HK-2 (cell line): Measurements from ENCODE around the gene ITPR1.

Experiments used
- DNase-seq: peaks from one replicate; pipeline ENCODE4 v3.0.0-alpha.2; 2018; ENCODE audit not compliant: unreplicated experiment

ITPR1 gene

DNA sequence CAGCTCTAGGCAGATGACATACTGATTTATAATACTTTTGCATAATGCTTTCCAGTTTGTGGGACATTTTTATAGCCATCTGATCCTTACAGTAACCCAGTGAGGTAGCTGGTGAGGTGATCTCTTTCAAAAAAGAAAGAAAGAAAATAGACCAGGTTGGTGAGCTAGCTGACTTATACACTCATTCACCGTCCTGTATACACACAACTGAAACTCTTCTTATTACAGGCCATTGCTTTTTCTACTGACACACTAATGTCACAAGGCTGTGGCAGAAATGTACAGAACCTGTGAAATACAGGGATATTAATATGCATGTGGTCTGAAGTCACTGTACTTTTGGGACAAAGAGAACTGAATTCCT is 335.9 kb downstream of the ITPR1 start:
- no peak for DNase-seq

DNA sequence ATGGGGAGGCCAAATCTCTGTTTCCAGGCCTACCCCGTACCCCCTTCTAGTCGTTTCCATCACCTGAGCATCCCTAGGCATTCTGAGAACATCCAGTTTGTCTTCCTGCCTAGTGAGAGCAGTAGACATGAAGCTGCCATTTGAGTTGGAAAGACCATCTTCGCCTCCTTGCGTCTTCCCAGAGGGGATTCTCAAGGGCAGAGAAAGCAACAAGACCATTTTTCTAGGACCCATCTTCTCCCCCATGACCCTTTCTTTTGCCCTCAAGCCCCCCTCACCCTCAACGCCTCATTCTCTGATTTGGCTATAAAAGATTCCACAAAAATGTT is 337.4 kb downstream of the ITPR1 start:
- no peak for DNase-seq

DNA sequence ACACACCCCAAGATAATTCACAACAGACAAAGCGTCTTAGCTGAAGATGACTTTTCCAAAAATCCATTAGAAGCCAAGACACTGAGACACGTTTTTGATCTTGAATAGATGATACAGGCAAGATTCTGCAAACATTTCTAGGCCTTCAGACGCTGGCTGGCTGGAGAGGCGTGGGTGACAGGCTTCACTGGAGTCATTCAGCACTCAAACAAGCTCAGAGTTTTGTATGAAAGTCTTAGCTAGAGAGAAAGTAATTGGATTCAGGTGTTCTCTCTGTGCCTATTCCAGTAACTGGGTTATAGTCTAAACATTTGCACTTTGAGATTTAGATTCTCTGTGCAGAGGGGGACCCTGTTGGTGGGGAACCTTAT is 338.4 kb downstream of the ITPR1 start:
- no peak for DNase-seq

DNA sequence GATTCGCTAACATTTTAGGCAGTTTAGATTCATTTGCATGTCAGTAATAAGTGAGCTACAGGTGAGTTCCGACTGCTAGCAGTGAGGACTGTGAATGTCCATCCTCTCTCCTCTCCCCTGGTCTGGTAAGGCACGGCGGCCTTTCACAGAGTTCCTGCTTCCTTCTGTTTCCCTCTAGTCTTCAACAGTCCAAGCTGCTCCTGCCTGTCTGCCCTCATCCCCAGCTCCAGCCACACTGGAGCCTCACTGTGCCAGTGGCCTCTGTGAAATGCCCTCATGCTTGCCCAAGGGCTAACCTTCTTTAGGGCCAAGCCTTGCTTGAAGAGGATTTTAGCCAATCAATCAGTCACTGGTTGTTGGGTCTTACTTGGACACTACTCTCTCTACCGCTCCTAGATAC is 340.3 kb downstream of the ITPR1 start:
- no peak for DNase-seq

DNA sequence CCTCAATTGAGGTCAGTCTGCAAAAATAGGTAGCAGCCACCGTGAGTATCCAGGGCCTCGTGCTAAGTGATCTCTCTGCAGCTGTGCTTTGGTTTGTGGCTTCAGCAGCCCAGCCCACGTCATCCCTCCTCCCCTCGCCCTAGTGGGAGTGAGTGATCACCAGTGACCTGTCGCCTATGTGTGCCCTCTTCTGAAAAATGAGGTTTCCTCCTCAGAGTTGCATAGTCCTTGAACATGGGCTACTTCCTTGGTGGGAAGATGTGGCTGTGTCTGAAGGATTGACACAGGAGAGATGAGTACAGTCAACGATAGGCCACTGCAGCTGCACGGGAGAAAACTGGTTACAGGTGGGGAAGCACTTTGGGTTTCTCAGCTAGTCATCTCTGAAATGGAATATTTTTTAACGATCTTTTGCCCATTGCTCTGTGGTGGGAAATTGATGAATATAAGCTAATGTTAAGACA is 341.3 kb downstream of the ITPR1 start:
- DNase-seq = no peak

DNA sequence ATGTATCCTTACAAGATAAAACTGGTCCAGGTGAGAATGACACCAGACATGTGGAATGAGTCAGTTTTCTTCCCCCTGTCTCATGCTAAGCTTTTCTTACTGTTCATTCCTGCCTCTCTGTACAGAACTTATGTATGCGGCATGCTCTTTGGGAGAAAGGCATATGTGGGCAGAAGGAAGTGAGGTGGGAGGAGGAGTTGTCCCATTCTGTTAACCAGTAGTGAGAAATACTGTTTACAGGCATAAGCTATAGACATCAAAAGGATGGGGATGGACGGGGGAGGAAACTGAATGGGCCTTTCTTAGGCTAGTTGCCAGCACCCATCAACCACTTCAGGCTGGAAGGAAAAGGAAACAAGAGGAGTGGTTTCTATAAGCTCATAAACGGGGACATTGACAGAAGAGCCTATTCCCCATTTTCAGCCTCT is 342.5 kb downstream of the ITPR1 start:
- DNase-seq = no peak

DNA sequence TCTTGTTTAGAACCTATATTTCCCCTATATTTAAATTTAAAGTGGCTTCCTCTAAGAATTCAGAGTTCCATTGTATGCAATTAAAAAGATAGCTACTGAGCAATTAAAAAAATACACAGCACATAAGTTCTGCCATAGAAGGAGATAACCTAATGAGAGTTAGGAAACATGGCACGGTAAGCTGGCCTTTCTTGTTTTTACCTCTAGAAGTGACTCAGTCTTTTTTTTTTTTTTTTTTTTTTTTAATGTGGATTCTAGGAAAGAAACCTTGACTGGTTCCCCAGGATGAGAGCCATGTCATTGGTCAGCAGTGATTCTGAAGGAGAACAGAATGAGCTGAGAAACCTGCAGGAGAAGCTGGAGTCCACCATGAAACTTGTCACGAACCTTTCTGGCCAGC is 343.4 kb downstream of the ITPR1 start:
- no peak for DNase-seq

DNA sequence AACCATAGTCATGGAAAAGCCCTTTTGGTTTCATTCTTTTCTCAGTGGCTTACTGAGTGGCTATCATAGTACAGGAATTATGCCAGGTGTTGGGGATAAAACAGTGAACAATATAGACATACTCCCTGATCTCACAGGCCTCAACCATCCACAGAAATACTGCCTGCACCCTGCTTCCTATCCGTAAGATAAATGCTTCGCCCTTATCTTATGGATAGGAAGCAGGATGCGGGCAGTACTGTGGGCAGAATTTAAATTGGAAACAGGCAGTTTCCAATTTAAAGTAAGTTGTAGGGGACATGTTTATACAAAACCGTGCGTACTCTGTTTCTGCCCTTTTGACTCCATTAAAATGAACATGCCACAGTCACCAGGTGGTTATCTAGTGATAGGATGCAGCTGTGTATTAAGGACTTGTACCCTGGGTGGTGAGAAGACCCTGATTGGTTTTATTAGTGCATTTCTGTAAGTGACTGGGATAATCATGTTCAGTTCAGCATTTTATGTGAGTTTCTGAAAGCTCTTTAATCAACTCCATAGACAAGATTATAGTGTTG is 344.3 kb downstream of the ITPR1 start:
- no peak for DNase-seq

DNA sequence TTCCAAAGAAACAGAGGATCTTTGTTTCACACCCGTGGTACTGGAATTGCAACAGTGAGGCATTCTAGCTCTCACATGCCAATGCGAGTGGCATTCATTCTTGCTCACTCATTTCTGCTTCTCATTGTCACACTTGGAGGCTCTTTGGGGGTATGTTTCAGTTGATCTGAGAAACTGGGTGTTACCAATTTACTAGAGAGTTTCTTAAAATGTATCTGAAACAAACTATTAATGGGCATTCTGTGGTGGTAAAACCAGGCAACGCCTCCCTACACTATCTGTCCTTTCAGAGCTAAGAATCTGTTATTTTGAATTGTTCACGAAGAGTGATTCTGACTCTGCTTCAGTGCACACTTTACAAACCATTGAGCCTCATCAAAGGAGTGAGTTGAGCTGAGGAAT is 345.5 kb downstream of the ITPR1 start:
- no peak for DNase-seq

DNA sequence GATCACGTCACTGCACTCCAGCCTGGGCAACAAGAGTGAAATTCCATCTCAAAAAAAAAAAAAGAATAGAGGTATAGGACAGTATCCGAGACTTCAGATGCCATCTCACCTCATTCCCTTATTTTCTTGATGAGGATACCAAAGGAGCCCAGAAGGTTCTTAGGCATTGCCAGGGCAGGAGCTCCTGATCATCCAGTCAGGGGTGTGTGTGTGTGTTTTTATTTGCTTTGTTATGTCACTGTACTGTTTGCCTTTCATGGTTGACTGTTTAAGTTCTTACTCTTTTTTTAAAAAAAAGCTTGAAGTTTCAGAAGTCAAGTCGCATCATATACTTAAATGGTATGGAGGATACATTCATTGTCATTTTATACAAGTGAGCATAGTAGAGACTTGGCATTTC is 346.1 kb downstream of the ITPR1 start:
- no peak for DNase-seq

DNA sequence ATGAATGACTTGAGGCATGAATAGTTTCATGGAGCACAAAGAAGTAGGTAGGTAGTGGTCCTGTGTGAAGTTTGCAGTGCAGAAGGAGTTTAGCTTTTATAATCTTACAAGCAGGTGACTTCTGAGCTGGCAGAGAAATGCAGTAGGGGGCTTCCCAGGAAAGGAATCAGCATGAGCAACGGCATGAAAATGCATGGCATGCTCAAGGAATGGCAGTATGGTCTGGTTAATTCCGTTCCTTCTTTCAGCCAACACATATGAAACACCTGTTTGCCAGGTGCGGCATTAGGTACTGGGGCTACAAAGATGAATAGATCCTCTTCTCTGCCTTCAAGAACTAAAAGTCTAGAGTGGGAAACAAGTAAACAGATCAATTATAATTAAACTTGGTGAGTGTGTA is 348.1 kb downstream of the ITPR1 start:
- DNase-seq = no peak

DNA sequence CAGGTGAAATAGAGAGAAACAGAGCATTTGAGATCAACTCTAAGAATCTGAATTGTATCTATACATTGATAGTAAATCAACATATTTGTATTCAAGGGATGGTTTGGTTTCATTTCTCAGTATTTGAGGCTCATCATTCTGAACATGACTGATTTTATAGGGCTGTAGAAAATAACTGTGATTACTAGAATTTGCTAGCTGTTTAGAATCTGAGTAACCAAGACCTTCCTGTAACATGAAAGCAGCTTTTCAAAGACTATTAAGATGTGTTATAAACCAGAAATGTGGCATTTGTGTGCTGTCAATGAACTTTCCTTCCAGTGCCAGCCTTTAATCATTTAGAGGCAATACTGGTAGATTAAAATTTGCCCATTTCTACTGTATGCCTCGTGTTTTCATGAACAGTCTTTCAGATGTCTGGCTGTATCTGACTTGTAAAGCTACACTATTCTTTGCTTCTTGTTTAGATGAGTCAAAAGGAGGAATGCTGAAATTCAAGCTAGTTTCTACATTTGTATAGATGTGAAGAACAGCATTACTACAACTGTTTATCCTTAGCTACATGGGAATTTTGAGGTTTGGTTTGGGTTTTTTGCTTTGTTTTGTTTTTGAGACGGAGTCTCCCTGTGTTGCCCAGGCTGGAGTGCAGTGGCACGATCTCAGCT is 348.8 kb downstream of the ITPR1 start:
- no peak for DNase-seq

DNA sequence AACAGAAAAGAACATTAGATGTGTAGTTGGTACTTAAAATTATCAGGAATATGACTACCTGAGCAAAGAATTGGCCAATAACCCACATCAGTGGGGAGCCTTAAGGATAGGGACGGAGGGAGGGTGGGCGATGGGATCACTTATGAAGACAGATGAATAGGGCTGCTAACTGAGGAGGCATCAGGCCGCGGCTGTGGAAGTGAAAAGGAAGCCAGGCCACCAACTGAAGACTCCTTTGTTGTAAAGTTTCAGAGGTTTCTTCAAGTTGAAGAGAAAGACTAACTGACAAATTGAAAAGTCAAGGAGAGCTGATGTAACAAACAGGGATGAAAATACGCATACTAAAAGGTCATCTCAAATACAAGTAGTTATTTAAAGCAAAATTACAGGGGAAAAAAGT is 350.5 kb downstream of the ITPR1 start:
- no peak for DNase-seq

DNA sequence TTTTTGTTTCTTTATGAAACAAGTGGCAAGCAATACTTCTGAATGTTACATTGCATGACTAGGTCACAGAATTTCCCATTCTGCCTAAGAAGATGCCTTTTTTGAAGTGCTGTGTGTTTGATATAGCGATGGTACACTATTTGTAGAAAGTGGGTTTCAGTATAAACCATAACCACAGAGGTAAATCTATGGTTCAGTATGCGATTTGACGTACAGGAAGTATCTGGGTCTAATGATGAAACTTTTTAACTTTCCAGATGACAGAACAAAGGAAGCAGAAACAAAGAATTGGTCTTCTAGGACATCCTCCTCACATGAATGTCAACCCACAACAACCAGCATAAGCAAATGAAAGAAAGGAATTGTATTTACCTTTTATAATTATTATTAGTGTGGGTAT is 352.7 kb downstream of the ITPR1 start:
- DNase-seq = no peak

DNA sequence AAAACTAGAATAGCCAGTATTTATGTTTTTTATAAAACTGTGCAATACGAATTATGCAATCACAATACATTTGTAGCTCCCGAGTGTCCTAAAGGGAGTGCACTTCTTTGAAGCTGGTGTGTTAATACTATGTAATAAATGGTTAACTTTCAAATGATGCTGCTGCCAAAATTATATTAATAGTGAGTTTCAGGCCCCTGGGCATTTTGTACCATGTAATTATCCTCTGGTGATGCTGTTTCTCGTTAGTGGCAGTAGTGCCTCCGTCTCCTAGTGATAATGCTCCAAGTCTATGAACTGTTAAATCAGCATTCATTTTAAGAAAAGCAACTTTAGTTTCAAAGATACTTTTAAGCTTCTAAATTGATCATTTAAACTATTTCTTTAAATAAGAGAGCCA is 353.4 kb downstream of the ITPR1 start:
- no peak for DNase-seq

DNA sequence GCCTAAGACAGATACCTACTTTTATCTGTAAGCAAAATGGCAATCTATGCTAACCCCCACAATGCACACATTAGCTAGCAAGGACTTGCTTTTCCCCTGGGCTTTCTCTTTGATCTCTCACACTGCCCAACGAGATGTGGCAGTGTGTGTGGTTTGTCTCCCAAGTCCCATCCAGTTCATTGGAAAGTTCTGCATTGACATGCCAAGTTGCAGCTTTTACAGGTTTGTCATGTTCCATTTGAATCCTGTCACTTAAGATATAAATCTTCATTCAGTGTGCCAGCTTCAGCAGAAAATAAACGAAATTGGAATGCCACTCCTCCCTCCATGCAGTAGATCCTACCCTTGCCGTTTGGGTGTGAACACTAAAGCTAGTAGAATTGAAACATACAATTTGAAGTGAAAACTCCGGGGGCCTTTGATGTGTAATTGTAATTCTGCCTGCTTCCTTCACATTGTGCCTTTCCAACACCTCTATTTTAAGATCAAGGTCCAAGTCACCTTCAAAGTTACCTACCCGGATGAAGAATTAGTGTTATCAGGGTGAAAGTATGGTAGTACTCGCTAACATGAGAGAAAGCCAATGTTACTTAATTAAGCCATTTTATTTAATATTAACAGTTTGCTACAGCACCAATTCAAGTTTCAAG is 355.2 kb downstream of the ITPR1 start:
- DNase-seq = no peak

DNA sequence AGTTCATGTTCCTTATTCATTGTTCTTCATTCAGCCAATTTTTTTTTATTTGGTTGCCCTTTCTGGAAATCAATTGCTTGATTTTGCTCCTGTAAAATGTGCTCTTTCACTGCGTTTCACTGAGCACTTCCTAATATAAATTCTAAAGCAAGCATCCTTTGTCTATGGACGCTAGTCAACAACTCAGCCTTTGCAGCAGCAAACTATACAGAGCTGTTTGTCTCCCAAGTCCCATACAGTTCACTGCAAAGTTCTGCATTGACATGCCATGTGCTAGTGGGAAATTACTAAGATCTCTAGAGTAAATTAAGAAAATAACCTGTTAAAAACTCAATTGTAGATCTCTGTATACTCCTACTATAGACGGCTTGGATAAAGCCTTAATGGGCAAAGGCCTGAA is 356.0 kb downstream of the ITPR1 start:
- DNase-seq = no peak

DNA sequence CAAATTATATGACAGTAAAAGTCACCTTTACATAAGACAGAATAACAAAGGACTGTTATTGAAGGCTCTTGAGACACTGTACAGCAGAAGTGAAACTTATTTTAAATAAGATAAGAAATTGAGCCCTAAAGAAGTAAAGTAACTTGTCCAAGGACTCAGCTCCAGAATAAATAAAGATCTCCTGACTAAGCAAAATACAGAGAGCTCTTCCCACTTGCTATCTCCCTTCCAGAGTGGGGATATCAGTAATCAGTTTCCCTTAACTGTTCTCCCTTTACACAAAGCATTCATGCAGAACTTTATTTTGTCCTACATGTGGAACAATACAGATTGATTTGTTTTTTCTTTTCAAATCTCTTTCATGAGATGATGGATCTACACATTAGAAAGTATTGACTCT is 356.6 kb downstream of the ITPR1 start:
- no peak for DNase-seq

DNA sequence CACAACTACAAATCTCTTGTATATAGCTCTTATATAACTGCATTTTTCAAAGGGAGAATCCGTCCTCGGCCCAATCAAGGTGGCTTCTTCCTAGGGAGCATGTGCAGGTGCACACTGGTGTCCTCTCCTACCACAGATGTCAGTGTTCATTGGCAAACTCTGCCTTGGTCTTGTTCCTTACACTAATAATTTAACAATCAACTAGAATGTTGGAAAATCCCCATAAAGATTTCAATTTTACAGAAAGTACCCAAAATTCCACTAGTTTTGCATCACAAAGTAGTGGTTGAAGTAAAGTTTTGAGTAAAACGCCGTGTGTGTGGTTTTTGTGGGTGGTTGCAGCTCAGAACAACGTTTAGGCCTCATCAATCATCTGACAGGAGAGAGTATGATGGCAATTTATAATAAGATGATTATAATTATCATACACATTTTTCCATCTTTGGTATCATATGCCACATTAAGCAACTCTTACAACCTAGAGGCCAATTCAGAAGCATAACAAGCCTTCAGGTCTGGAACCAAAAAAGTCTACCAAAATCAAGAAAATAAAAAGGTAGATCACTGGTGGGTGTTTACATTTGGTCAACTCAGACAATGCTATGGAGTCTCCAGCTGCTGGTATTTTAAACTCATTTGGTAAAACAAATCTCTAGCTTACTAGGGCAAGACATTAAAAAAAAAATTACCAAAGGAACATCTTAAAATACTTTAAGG is 357.2 kb downstream of the ITPR1 start:
- DNase-seq = no peak

DNA sequence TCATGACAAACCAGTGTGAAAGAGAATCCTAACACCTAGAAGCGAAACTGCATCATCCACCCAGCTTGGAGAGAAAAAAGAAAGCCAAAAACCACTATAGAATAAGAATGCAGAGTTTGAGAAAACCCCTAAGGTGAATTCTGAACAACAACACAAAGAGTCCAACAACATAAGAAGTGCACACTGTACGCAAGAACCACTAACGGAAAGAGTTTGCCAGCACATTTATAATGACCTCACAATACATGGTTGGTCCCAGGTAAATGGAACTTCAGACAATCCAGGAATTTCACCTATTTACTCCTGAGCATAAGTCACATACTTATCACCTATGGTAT is 357.7 kb downstream of the ITPR1 start:
- no peak for DNase-seq

DNA sequence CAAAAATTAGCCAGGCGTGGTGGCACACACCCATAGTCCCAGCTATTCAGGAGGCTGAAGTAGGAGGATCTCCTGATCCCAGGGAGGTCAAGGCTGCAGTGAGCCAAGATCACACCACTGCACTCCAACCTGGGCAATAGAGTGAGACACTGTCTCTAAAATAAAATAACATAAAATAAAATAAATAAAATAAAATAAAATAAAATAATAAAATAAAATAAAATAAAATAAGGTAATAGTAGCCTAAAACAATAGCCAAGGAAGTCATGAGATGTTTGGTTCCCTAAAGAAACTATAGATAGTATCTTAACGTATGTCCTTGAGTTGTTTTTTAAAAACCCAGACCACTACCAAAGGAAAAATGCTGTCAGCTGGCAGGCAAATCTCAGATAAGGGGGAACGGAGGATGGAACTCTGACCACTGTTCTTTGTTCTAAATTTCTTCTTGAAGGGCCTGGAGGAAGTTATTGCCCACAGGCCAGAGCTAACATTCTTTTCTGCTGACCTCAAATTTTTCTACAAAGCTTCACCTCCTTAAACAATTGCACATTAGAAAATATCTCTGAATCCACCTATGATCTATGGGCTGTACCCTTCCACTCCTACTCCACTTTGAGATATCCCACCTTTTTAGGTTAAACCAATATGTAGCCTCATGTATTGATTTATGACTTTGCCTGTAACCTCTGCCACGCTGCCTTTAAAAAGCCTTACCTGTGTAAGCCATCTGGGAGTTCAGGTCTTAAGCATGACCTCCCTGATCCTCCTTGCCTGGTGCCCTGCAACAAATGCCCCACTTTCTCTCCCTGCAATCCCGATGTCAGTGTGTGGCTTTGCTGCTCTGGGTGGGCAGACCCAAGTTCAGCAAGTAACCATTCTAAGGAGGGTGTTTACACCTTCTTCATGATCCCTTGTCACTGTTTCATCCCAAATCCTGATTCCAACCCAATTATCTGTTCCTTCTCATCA is 359.9 kb downstream of the ITPR1 start:
- no peak for DNase-seq

DNA sequence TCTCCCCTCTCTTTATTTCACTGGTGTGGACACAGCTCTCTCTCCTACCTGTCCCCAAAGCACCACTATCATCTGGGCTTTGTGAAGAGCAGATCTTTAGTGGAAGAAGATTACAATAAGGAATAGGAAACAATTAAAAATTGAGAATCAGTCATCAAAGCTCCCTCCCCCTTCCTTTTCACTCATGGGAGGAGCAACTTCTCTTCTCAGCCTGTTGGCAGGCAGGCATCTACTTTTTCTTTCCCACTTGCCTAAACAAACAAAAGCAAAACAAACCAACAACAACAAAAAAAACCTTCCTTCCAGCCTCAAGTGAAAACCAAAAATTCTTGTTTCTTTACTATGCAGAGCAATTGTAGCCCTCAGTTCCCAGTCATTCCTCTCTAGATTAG is 360.6 kb downstream of the ITPR1 start:
- DNase-seq = no peak
